DMS114 treated with DMSO at 0.1 percent for 48 hours (cell line): Measurements from ENCODE around the gene BCAS3.

ENCODE experiments used
- DNase-seq: peaks from one replicate; lab custom pipeline; 2025; ENCODE audit not compliant: unreplicated experiment; lab: John Stamatoyannopoulos, UW

BCAS3 gene

DNA sequence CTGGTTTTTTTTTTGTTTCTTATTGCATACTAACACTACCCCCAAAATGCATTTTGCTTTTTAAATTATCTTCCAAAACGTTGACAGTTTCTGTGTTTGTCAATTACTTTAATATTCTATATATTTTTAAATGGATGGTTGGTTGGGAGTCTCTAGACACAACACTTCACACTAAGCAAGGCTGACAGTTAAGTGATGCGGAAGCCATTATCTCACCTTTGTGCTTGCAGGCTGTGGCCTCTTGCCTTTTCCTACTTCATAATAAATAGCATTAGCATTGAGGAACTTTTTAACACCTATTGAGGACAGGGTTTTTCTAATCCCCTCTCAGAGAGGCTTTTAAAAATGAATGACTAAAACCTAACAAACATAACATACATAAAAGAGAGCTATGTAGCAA lies 441.2 kb downstream of the BCAS3 start:
- DNase-seq = no peak

DNA sequence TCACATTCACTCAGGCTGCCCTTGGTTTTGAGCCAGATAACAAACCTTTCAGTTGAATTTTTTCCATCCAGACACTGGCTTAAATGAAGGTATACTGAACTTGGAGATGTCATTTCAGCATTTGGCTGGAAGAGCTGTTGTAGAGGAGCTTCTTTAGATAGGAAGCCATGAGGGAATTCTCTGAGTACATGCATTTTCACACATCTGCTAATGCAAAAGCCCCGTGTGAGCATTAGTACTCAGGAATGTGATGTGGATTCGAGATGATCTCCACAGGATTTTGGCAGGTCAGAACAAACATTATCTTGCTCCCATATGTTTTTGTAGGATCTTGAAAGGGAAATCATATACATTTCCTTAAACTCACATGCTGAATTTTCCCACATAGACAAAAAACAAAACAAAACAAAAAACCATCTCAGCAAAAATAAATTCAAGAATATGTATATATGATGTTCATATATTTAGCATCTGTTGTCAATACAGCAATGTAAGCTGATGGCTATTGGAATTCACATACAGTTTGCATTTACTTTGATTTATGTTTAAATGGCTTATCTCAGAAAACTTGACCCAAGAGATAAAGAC lies 444.8 kb downstream of the BCAS3 start:
- no peak for DNase-seq

DNA sequence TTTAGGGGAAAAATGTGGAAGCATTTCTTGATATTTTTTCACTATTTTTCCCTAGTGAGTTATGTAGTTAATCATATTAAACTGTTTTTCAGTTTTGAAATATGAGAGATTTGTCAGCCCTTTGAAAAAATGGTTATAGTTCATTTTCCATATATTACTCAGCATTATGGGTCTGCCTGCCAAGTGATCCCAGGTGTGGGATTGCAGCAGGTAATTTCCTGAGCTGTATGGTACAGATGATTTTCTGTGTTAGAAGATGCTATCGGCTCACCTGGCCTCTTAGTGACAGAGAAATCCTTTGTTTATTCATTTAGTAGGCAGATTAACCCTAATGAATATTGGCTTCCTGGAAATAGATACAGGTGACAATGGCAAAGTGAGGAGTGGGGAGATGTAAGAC lies 446.9 kb downstream of the BCAS3 start:
- DNase-seq = no peak

DNA sequence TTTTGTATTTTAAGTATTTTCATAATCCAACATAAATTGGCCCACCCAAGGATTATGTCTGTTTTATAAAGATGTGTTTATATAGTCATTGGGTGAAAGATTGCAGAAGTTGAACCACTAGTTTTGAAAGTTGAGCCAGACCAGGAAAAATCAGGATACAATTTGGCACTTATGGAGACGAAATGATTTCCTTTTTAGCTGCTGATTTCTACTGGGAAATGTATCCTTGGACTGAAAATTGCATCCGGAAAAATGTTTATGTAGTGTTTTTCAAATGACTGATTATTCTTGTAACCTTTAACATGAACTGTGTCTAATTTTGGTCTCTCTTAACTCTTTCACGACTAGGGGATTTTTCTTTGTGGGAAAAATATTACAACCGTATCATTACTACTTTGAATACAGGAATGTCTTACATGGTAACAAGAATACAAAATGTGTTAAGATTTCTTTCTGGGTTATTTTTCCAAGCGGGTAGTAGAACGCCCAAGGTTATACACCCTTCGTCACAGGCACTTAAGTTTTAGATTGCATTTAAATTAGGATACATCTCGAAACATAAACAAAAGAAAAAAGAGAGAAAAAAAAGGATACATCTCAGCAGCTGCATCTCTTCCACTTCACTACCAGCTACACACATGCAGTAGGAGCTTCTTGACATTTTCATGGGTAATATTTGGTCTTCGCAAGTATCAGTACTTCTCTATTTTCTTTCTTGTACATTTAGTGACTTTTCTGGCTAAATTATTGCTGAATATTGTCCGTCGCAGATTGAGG lies 449.0 kb downstream of the BCAS3 start:
- no peak for DNase-seq

DNA sequence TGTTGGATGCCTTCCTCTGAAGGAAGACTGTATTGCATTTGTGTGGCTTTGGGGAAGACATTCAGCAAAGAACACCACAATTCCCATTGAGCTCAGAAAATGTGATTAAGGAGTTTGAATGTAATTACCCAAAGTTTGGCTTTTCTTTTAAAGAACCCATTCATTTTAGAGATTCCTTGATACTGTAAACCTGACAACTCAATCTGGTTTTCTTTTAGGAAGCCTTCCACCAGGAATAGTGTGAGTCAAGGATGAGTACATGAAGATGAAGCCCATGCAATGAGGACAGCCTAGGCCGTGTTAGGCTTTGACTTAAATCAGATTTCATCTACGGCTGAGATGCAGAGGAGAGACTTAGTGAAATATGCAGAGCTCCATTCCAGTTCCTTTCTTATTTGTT lies 450.3 kb downstream of the BCAS3 start:
- no peak for DNase-seq

DNA sequence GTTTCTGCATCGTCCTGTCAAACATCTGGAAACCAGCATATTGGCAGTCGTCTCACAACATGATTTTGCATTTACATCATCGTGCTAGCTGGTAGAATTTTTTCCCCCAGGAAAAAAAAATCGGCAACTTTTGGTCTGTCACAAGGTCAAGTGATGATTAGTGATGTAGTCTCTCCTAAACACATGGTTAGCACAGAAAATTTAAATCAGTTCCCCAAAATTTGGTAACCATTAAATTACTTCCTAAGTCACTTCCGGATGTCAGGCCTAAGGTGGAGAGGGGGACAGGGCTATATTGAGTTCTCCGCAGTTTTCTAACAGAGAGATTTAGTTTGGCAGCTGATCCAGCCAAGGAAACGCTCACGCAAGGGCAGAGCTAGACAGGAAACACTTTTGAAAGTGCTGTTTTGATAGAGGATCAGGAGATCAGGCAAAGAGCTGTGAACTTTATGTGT lies 451.0 kb downstream of the BCAS3 start:
- DNase-seq = no peak

DNA sequence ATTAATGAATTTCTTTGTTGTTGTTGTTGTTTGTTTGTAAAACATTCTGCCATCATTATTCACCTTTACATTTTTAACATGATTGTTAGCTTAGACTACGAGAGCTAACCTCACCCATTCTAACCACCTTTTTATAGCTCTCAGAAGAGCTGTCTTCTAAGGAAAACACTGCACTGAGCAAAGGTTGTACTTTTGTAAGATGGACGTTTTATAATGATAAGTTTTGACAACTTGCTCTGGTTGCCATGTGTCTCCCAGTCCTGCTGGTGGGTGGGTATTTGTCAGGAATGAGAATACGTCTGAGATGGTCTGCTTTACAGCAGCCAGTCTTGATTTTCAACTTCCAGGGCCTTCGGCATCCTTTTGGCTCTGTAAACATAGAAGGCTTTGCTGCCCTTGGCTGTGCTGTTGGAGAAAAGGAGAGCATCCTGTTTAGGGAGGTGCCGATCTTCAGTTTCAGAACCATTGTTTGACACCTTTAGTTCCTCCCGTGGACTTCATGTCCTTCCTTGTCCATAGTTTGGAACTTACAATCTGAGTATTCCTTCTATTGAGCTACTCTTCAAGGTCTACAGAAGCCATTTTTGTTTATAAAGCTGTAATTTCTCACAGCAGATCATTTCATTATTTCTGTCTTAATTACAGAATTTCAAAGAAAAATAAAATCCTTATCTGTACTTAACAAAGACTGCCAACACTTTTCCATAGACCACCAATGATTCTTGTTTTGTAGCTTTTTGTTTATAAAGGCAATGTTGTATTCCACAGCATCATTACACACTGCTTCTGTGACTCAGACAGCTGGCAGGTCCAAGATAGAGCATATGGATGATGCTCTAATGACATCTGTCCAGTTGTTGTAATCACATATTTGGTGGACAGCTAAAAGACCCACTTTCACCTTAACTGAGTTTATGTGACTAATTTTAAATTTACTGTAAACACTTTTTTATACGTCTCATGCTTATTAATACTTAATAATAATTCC lies 451.9 kb downstream of the BCAS3 start:
- DNase-seq = no peak

DNA sequence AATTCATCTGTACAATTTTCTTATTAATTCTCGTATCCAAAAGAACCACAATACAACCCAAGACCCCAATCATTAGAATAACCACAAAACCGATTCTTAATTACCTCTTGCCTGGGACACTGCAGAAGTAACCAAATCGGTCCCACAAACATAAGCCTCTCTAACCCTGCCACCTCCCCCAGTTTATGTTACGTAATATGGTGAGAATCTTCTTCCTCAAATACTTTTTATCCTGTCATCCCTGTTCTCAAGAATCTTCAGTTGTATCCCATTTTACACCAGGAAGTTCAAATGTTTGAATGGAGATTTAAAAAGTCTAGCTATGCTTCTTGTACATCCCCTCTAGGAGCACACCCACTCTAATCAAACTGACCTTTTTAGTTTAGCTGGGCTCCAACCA lies 452.7 kb downstream of the BCAS3 start:
- no peak for DNase-seq

DNA sequence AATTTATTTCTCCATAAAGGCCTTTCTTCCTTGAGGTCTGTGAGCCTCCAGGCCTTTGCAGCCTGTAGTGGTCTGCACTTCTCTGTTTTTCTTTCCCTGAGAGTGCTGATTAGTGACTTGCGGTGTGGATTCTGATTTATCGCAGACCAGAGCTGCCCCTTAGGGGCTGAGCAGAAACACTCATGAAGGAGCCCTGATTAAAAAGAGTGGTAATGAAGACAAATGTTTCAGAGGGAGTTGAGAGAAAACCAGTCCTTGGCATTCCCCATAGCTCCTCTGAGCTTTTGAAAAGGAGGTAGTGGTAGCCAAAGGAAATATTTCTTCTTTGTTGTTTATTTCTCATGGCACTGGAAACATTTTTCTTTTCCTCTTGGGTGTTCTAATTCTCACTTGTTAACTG lies 453.9 kb downstream of the BCAS3 start:
- no peak for DNase-seq

DNA sequence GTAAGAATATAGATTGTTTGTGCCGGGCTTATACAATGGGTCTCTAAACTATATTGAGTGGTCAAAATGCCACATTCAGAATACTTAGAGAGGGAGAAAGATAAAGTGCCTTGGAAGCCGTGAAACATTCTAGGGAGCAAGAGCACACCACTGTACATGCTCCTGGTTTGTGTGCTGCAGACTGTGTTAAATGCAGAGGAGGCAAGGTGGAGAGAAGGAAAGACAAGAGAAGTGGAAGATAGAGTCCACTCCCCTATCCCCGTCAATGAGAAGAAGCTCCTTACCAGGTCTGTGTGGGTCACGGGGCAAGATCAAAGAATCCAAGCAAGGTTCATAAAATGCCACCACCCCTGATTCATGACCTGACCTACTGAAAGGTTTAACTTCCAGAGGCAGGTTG lies 454.9 kb downstream of the BCAS3 start:
- DNase-seq = no peak

DNA sequence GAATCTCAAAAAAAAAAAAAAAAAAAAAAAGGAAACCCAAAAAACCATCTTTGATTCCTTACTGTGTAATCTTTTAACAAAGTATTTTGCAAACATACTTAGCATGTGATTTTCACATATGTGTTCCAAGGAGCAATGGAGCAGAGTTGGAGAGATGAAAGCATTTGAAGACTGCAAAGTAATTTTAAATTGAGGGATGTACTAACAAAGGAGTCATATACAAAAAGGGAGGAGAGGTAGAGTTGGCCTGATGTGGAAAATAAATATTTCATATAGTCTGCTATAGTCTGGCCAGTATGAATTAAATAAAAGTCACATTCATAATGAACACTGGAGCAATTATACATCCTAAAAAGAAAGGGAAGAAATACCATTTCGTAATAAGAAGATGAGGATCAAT lies 456.2 kb downstream of the BCAS3 start:
- DNase-seq = no peak

DNA sequence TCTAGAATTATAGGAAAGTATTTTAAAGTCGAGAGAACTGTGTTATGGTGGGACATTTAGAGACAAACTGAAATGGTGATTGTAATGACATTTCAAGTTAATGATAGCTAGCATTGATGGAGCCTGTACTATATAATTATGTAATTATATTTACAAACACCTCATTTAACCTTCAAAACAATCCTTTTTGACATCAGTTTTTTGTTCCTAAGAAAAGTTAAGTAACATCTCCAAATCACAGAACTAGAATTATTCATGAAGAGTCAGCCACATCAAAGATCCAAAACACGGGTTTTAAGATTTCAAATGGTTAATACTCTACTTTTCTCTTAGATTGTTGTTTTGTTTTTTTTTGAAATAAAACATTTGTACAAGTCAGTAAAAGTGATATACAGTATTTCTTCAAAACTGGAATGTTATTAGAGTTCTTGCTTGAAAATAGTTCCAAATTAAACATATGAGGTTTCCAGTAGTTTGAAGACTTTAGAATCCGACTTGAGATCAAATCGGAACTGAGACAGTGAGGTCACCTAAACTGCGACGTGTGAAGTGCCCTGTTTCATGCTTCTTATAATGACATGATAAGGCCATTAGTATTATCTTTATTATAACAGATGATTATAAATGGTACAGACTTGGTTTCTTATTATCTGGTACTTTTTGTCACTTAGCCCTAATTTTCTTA lies 457.0 kb downstream of the BCAS3 start:
- DNase-seq = no peak

DNA sequence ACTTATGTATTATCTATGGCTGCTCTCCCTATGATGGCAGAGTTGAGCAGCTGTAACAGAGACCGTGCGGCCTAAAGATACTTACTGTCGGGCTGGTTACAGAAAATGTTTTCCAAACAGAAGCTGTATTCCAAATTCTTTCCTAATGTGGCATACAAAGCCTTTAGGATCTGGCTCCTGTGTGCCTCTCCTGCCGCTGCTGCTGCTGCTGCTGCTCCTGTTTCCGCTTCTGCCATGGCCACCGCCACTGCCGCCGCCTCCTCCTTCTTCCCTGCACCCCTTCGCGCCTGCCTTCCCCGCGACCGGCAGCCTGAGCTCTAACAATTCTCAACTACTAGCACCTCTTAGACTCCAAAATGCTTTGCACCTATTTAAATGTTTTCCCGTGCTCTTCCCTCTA lies 458.1 kb downstream of the BCAS3 start:
- no peak for DNase-seq

DNA sequence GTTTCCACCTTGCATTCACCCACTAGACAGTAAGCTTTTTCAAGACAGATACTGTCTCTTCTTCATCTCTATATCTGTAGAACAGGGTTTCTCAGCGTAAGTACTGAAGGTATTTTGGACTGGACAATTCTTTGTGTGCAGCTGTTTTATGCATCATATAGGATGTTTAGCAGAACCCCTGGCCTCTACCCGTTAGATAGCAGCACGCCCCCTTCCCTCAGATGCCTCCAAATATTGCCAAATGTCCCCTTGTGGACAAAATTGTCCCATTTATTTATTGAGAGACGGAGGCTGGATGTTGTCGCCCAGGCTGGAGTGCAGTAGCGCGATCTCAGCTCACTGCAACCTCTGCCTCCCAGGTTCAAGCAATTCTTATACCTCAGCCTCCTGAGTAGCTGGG lies 458.6 kb downstream of the BCAS3 start:
- DNase-seq = no peak

DNA sequence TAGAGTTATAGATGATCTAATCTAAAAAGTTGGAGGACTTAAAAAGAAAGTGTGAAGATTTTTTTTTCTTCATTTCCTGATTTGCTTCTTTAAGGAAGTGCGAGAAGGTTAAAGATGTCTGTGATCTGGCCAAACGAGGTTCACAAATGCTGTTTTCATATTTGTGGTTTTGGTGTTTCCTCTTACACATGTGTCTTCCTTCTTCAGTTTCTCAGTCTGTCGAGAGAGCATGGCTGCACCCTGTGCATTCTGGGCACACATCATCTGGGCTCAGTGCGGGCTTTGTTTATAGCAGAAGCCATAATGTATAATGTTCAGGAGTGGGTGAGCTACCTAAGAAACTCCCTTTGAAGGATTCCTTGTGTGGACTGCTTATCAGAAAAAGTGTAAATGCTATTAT lies 461.6 kb downstream of the BCAS3 start:
- no peak for DNase-seq

DNA sequence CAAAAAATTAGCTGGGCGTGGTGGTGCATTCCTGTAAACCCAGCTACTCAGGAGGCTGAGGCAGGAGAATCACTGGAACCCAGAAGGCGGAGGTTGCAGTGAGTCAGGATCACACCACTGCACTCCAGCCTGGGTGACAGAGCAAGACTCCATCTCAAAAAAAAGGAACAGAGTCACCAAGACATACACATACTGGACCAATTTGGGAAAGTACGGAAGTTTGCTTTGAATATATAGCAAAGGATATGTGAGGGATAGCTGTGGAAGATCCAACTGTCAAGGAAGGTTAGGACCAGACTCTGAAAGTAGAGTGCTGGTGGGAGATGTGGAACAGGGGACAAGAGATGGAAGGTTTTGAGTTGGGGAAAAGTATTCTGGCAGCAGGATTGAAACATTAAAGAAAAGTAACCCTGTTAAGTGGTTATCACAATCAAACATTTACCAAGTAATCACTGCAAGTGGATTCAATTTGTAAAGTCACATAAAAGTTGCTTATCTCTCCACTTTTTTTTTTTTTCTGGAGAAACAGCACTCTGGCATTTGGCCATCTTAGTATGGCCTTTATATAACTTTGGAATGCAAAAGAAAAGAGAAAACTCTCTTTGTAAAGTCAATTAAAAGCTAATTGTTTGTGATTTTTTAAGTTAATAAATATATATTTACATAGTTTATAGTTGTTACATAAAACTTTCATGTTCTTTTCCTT lies 462.6 kb downstream of the BCAS3 start:
- DNase-seq = no peak

DNA sequence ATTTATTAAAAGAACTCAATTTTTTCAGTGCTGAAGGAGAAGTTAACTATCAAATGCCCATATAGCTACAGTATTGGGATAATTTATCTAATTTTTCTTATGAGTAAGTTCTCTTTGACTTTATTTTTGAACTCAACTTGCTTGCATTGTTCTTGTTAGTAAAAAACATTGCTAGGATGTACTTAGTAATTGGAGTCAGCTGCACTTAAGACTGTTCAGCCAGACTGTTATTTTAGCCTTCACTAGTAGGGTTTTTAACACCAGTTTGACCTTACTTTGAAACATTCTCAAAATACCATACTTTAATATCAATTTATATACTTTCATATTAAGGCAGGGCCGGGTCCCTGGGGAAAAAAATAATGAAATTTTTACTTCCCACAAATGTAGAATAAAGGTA lies 465.4 kb downstream of the BCAS3 start:
- no peak for DNase-seq

DNA sequence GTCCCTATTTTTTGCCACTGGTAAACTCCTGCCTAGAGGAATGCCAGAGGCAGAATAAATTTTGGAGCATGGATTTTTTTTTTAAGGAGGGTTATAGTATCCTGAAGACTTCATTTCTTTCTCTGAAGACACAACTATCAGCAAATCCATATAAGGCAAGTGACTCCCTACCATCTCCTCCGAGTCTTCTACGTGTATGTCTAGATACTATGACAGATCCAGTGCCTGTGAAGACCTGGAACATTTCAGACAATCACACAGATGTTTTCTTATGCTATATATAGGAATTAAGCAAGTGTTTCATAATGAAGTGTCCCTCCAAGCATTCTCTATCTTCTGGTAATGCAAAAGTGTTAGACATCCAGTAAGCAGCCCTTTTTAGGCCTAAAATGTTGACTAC lies 466.5 kb downstream of the BCAS3 start:
- DNase-seq = no peak

DNA sequence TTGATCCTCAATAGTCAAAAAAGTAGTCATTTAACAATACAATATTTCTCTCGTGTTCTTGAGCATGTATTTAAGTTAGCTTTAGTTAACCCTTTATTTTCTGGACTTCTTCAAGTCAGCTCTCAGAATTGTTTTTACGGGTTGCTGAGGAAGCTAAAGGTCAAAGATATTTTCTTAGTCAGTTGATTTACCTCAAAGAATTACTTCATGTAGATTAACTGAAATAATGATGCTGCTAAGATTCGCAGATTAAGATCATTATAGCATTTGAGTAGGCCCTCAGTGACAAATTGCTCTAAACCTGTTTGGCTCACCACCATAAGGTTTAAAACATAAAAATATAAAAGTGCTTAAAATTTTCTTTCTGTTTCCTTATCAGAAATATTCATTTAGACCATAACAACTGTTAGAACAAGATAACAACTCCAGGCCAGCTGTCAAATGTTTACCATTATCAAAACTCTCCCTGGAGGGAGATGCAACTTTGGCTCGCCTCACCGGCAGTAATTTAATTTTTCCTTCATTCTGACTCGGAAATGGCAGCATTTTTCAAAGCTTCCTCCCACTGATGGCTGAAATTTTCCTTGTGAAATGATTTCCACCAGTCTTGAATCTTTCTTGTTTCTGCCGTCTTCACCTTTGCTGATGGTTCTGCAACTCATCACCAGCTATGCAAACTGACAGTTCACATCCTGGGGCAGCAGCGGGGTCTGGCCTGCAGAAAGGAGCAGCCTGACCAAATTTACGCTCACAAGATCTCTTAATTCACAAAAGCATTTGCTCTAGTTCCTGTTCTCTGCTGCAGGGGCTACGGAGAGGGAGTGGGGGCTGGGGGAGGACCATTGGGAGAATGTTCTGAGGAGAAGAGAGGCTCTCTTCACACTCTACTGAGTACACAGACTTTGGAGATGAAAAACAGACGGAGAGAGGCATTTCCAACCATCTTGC lies 467.2 kb downstream of the BCAS3 start:
- DNase-seq = peak; percentile 46
